NCI-H1694 (cell line): ENCODE data around the gene MEFV.
"Not testable (repeated sequence)": the region's sequence is repeated elsewhere in the genome, so short reads cannot be mapped to it uniquely, and the experiment has no call there.

Experiments used
- DNase-seq: peaks from one replicate; lab custom pipeline; 2025; lab: John Stamatoyannopoulos, UW

The MEFV gene

DNA sequence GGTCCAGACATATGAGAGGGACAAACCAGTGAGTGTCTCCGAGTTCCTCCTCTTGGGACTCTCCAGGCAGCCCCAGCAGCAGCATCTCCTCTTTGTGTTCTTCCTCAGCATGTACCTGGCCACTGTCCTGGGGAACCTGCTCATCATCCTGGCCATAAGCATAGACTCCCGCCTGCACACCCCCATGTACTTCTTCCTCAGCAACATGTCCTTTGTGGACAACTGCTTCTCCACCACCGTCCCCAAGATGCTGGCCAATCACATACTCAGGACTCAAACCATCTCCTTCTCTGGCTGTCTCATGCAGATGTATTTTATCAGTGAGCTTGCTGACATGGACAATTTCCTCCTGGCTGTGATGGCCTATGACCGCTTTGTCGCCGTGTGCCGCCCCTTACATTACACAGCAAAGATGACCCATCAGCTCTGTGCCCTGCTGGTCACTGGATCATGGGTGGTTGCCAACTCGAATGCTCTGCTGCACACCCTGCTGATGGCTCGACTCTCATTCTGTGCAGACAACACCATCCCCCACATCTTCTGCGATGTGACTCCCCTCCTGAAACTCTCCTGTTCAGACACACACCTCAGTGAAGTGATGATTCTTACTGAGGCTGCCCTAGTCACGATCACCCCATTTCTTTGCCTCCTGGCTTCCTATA is 40.7 kb downstream of the MEFV start:
- DNase-seq, result no peak

DNA sequence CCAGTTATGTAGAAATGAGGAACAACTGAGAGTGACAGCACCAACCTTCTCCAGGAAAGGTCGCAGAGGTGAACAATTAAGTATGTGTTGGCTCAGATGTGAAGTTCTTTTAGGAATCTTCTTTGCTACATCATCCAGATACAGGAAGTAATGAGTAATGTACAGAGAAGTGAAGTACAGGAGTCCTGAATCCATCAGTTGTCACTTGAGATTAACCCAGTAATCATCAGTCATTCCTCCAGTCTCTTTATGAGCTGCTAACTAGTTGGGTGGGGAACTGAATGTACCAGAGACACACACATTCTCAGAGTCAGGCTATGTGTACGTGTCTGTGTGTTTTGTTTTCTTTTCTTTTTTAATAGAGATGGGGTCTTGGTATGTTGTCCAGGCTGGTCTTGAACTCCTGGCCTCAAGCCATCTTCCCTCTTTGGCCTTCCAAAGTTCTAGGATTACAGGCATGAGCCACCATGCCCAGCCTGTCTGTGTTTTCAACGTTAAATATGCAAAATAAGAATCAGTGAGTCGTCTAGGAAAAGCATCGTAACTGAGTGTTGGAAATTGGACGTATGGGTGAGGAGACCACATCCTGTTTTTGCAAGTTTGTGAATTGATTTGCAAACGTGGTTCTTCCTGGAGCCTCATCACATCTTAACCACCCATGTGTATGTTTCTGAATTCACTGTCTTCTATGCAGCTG is 41.4 kb downstream of the MEFV start:
- DNase-seq, result no peak

GRCh38 chr16:3212567-3212966 is 43.9 kb downstream of the MEFV start:
- no peak for DNase-seq

DNA sequence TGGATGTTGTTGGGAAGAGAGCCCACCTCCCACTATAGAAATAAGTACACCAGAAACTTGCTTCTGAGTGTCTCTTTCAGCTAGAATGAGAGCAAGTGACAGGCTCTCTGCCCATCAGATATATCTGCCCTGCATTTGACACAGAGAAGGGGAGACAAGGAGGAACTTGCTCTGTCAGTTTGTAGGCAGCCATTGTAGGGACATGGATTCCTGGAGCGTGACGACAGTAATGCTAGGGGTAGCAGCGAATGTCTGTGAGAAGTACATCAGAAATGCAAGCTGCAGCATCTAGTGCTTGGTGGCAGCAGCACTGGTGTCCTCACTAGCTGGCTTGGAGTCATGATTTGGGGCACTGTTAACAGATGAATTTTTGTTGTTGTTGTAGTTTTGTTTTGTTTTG is 44.4 kb downstream of the MEFV start:
- no peak for DNase-seq

DNA sequence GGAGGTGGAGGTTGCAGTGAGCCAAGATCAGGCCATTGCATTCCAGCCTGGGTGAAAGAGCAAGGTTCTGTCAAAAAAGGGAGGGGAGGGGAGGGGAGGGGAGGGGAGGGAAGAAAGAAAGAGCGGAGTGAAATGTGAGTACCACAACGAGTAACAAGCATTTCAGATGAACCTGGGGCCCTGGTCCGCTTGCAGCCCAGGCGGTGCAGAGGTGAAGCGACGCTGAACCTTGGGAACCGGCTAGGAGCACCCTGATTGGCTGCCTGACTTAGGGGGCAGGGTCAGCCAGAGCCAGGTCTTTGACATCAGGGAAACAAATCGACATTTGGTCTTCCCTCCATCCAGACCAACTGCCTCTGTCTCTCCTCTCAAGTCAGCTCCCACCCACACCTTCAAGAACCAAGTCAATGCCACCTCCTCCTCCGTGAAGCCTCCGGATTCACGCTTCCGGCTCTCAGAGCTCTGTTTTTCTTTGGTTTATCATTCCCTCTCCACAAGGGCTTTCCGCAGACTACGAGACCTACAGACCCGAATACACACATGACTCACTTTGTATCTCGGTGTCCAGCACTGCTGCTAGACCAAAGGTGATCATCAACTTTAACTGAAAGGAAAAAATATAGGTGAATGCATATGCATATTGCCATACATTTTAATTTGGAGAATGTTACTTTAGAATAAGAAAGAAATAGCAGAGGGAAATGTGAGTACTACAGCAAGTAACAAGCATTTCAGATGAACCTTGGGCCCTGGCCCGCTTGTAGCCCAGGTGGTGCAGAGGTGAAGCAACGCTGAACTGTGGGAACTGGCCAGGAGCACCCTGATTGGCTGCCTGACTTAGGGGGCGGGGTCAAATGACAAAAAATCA is 49.1 kb downstream of the MEFV start:
- DNase-seq, result no peak

GRCh38 chr16:3205939-3206338 is 50.5 kb downstream of the MEFV start:
- DNase-seq, result not testable (repeated sequence)

- no peak for DNase-seq
Observed at GRCh38 chr16:3202903-3203539, 53.4 kb downstream of the MEFV start.

GRCh38 chr16:3198334-3199072 is 57.9 kb downstream of the MEFV start:
- no peak for DNase-seq

DNA sequence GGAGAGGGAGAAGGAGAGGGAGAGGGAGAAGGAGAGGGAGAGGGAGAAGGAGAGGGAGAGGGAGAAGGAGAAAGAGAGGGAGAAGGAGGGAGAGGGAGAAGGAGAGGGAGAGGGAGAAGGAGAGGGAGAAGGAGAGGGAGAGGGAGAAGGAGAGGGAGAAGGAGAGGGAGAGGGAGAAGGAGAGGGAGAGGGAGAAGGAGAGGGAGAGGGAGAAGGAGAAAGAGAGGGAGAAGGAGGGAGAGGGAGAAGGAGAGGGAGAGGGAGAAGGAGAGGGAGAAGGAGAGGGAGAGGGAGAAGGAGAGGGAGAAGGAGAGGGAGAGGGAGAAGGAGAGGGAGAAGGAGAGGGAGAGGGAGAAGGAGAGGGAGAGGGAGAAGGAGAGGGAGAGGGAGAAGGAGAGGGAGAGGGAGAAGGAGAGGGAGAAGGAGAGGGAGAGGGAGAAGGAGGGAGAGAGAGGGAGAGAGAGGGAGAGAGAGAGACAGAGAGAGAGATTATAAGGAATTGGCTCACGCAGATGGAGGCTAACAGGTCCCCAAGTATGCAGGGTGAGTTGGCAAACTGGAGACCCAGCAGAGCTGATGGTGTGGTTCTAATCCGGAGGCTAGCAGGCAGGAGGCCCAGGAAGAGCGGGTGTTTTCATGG is 58.6 kb downstream of the MEFV start:
- DNase-seq, result not testable (repeated sequence)

DNA sequence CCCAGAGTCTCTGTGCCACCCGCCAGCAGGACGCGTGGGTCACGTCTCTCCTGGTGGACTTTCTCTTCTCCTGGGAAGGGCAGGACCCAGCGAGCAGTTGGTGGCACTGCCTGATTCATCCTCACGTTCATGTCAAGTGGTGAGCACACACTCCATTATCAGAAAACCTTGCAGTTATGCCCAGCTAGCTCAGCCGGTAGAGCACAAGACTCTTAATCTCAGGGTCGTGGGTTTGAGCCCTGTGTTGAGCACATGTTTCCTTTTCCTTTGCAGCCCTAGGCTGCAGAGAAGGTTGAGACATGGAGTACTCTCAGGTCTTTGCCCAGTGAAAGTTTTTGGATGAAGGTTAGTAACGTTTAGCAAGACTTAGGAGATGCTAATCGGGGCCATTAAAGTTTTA is 60.5 kb downstream of the MEFV start:
- DNase-seq, result no peak

DNA sequence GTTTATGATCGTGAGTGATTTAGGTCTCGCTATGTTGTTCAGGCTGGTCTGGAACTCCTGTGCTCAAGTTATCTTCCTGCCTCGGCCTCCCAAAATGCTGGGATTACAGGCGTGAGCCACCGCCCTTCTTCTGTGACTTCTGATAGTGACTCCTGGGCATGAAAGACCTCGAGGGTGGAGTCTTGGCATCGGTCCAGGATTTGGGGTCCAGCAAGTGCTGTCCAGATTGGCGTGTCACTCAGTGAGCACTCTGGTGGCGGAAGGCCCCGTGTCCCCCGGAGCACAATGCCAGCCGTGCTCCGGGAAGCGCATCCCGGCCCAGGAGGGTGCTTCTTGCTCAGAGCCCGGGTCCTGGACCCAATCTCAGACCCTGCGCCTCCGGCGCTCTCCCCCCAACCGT is 61.6 kb downstream of the MEFV start:
- no peak for DNase-seq

DNA sequence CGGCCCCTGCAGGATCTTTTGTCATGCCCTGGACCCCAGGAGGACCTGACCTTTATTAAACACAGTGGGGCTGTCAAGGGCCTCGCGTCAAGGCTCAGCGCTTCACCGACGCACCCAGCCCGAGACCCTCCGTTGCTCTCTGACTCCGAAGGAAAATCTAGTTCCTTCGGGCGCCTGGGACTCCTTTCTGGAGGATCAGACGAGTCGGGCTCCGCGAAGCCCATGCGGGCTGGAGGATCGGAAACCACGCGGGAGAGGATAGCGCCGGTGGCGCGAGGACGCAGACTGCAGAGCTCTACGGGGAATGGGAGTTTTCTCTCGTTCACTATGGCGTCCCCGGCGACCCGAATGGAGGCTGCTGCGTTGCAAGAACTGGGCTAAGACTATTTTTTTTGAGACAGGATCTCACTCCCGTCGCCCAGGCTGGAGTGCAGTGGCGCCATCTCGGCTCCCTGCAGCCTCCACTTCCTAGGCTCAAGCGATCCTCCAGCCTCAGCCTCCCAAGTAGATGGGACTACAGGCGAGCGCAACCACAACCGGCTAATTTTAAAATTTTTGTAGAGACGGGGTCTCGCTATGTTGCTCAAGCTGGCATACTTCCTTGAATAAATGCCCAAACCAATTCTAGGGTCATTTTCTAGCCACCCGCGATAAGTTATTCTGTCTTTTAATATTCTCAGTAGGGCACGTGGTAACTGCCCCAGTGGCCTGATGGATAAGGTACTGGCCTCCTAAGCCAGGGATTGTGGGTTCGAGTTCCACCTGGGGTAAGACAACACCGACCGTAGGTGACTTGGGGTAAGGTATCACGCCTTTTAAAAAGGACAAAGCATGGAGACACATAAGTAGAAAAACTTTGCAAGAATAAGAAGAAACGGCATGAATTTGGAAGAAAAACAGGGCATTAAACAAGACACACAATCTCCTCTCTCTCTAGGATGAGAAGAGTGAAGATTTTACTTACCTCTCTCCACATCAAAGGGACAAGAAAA is 62.9 kb downstream of the MEFV start:
- DNase-seq, result no peak

DNA sequence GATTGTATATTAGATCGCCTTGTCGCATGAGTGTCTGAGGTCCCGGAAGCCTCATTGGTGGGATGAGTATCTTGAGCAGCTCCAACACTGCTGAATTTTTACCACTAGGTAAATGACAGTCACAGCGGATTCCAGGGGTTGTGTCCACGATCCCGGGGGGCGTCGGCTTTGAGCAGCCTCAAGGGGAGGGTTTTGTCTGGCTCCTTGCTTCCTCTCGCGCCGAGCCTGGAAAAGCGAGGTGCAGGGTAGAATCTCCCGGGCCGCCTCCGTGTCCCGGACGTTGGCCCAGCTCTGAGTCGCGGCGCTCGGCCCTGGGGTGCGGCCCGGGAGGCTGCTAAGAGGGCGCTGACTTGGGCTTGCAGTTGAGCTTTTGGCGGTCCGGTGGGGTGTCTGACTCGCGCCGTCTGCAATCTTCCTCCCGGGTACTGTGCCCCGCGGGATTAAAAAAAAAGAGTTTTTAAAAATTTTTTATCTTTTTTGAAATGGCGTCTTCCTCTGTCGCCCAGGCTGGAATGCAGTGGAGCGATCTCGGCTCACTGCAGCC is 63.9 kb downstream of the MEFV start:
- DNase-seq, result no peak
